ENCODE measurements around the gene IGLON5.

Gene IGLON5

GRCh38 chr19:51339687-51340656 lies 28.5 kb downstream of the IGLON5 start:
- DNase-seq, result peak; percentile 97

- peak; percentile 23 for DNase-seq
Observed at GRCh38 chr19:51341066-51341465, 29.6 kb downstream of the IGLON5 start.

GRCh38 chr19:51341976-51342580 lies 30.6 kb downstream of the IGLON5 start, which contains the start of gene VSIG10L:
VSIG10L (minus strand) TSS chr19:51342139; CDS start chr19:51342124, 15 bp downstream.
- no peak for DNase-seq

- DNase-seq, result no peak
Observed at GRCh38 chr19:51342631-51343569, 31.5 kb downstream of the IGLON5 start.

- no peak for DNase-seq
Observed at GRCh38 chr19:51345076-51345620, 33.7 kb downstream of the IGLON5 start.

- no peak for DNase-seq
Observed at GRCh38 chr19:51346742-51347141, 35.3 kb downstream of the IGLON5 start.

- DNase-seq, result no peak
Observed at GRCh38 chr19:51347209-51347928, 35.9 kb downstream of the IGLON5 start.

GRCh38 chr19:51351266-51351990 lies 40.0 kb downstream of the IGLON5 start:
- no peak for DNase-seq

- DNase-seq, result no peak
Observed at GRCh38 chr19:51352783-51353360, 41.4 kb downstream of the IGLON5 start.

GRCh38 chr19:51354103-51354741 lies 42.8 kb downstream of the IGLON5 start:
- no peak for DNase-seq

- DNase-seq, result no peak
Observed at GRCh38 chr19:51354742-51355148, 43.3 kb downstream of the IGLON5 start.

GRCh38 chr19:51356159-51356801 lies 44.8 kb downstream of the IGLON5 start:
- DNase-seq, result no peak

GRCh38 chr19:51357952-51358351 lies 46.5 kb downstream of the IGLON5 start:
- DNase-seq, result no peak

GRCh38 chr19:51359294-51359693 lies 47.9 kb downstream of the IGLON5 start:
- no peak for DNase-seq

GRCh38 chr19:51361239-51361638 lies 49.8 kb downstream of the IGLON5 start:
- DNase-seq, result no peak

GRCh38 chr19:51364200-51365106 lies 53.0 kb downstream of the IGLON5 start:
- no peak for DNase-seq

- DNase-seq, result peak; percentile 36
Observed at GRCh38 chr19:51365211-51365964, 53.9 kb downstream of the IGLON5 start.

GRCh38 chr19:51365965-51366388 lies 54.5 kb downstream of the IGLON5 start, which contains the start of gene ETFB:
ETFB (minus strand) TSS chr19:51366388; CDS start chr19:51366326, 62 bp downstream.
- DNase-seq, result no peak
